Esophagus muscularis mucosa (tissue), 4 donors: ENCODE results near the gene VWC2. TPM values are rescaled to one million over a fixed set of nuclear protein-coding genes. Genes with fewer than 3 reads are reported as not detected.

Experiments used
- DNase-seq: peaks from one replicate; pipeline ENCODE4 v3.0.0-alpha.2; 2017; ENCODE audit errors: extremely low spot score
- H3K27ac ChIP-seq, 4 donors: fragments of 200-600 bp; sonication (generic); replicated peaks in 1 of 4; 1 replicate in 3 of 4; 2 replicates in 1 of 4; pipeline ENCODE4 v1.5.1; 2016 to 2019; ENCODE audit warnings: mild to moderate bottlenecking in 1 of 4
- H3K27me3 ChIP-seq, 4 donors: fragments of 200-600 bp; sonication (generic); one replicate each; pipeline versions ENCODE4 v1.5.1 to v1.6.0; 2016 to 2019
- H3K36me3 ChIP-seq, 4 donors: fragments of 200-600 bp; sonication (generic); one replicate each; pipeline ENCODE4 v1.5.1; 2016 to 2019
- H3K4me1 ChIP-seq, 4 donors: fragments of 200-600 bp; sonication (generic); one replicate each; pipeline ENCODE4 v1.5.1; 2016 to 2019
- H3K4me3 ChIP-seq, 4 donors: fragments of 200-600 bp; sonication (generic); 1 replicate in 2 of 4; 2 replicates in 2 of 4; pipeline ENCODE4 v1.5.1; 2016 to 2019; ENCODE audit warnings: mild to moderate bottlenecking in 4 of 4, moderate library complexity in 1 of 4
- H3K9me3 ChIP-seq, 4 donors: fragments of 200-600 bp; sonication (generic); 1 replicate in 3 of 4; 2 replicates in 1 of 4; pipeline ENCODE4 v1.5.1; 2016 to 2019
- CTCF ChIP-seq, 3 experiments: fragments of 200-600 bp in 2 of 3; fragments of 450-650 bp in 1 of 3; sonication (generic) in 2 of 3; IDR thresholded peaks; one replicate each; pipeline ENCODE4 v1.5.1; 2017 to 2019; ENCODE audit warnings: antibody characterized with exemption in 3 of 3, mild to moderate bottlenecking in 2 of 3, moderate library complexity in 1 of 3
- EP300 ChIP-seq: sonication (generic); formaldehyde crosslinking; IDR thresholded peaks from one replicate; pipeline ENCODE4 v1.6.1; 2017; ENCODE audit warnings: antibody characterized with exemption
- POLR2A ChIP-seq: fragments of 450-650 bp; IDR thresholded peaks from one replicate; pipeline ENCODE4 v1.6.1; 2017; ENCODE audit warnings: antibody characterized with exemption, moderate library complexity, mild to moderate bottlenecking, low read depth
- POLR2AphosphoS5 ChIP-seq, 2 donors: sonication (generic); formaldehyde crosslinking; IDR thresholded peaks; one replicate each; pipeline ENCODE4 v1.6.1; 2017; ENCODE audit warnings: antibody characterized with exemption in 2 of 2
- WGBS: methylation state at CpG from one replicate; pipeline ENCODE4 v1.1.5; 2018; 5-methylcytosine and 5-hydroxymethylcytosine counted together
- intact Hi-C: fragments of 100-400 bp; cut with DNase I; formaldehyde crosslinking; loops from one replicate; pipeline ENCODE4 v1.15.1; 2023
- total RNA-seq, 4 donors: library from RNA; depleted of rRNA; stranded (reverse); fragments of >200 nt; gene quantifications; one replicate each; pipeline versions ENCODE4 v1.1.0 to v1.2.1, GENCODE V29; 2016

Gene VWC2
- total RNA-seq, 4 donors from 2014 or later = under 0.01 to 0.17 (median 0.06) TPM; not detected in 1

- H3K4me1 ChIP-seq = peaks cover 9 to 25% (median 10%) of the 10 kb centered on the region in 4 donors
- H3K36me3 ChIP-seq = no peaks in the 10 kb centered on the region
- no peaks in the 10 kb centered on the region for H3K9me3 ChIP-seq
- no peak overlapping the region for H3K27ac ChIP-seq
- intact Hi-C loops = no loop called here
- 84% methylated on average over 1 of the region's 1 CpG for WGBS
- no peak for TF ChIP-seq POLR2A
- TF ChIP-seq CTCF (IDR thresholded peaks at IDR 0.05) = no peak
- TF ChIP-seq EP300 = no peak
- TF ChIP-seq POLR2AphosphoS5 (IDR thresholded peaks at IDR 0.05) = no peak
- peaks cover 0 to 20% (median 2%) of the 10 kb centered on the region in 4 donors for H3K27me3 ChIP-seq
- DNase-seq = no peak
- H3K4me3 ChIP-seq = no peak overlapping the region
These were observed 7.5 kb downstream of the VWC2 start for GRCh38 chr7:49780953-49781352.

DNA sequence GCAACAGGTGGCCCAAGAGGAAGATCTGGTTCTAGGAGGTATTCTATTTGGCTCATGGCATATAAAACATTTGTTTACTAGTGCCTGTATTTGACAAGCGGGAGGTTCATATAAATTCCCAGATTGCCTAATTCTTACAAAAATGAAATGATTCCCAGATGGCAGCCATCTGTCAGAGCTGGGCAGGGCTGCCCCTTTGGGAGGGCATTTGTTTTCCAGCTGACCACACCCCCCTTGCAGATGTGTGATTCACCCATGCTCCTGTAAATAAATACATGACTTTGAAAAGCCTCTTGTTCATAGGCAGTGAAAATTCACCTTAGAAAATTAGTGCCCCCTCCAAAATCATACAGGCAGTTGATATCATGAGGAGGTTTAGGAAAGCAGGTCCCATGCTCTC is 8.6 kb downstream of the VWC2 start:
- Histone ChIP-seq H3K9me3 (no peaks in the 10 kb centered on the region), H3K4me1 (peaks cover 6 to 25% (median 9%) of the 10 kb centered on the region in 4 donors), H3K36me3 (no peaks in the 10 kb centered on the region), H3K27me3 (peaks cover 0 to 10% (median 0%) of the 10 kb centered on the region in 4 donors), H3K4me3 (no peak overlapping the region), H3K27ac (no peak overlapping the region)
- DNase-seq = no peak
- intact Hi-C loops = no loop called here
- TF ChIP-seq CTCF (IDR thresholded peaks at IDR 0.05) (no peak), POLR2A (no peak), EP300 (no peak), POLR2AphosphoS5 (IDR thresholded peaks at IDR 0.05) (no peak)
- WGBS = 78% methylated on average over 1 of the region's 1 CpG

GRCh38 chr7:49783446-49783845 is 10.0 kb downstream of the VWC2 start:
- H3K4me1 ChIP-seq = peaks cover 6 to 22% (median 9%) of the 10 kb centered on the region in 4 donors
- H3K36me3 ChIP-seq = no peaks in the 10 kb centered on the region
- TF ChIP-seq POLR2A = no peak
- TF ChIP-seq CTCF (IDR thresholded peaks at IDR 0.05) = no peak
- WGBS = 60% methylated on average over 7 of the region's 7 CpGs
- no peak overlapping the region for H3K4me3 ChIP-seq
- intact Hi-C loops = no loop called here
- no peak overlapping the region for H3K27ac ChIP-seq
- H3K27me3 ChIP-seq = peaks cover 0 to 5% (median 0%) of the 10 kb centered on the region in 4 donors
- no peak for DNase-seq
- no peaks in the 10 kb centered on the region for H3K9me3 ChIP-seq

DNA sequence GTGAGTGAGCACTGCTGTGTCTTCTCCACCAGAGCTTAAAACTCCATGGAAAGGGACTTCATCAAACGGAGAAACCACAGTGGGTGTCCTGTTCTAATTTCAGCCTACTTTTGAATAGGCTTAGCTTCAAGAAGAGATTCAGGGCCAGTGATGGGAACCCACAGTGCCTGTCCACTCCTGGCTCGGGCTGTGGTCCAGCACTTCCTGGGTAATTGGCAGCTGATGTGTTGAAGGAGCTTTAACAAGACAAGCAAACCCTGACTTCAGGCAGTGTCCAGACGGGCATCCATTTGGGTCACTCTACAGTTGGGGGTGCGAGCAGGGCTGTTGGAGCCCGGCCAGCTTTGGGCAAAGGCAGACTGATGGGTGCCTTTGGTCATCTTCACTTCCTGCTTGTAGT is 14.5 kb downstream of the VWC2 start:
- Histone ChIP-seq H3K27ac (no peak overlapping the region), H3K9me3 (no peaks in the 10 kb centered on the region), H3K4me1 (peaks cover 6 to 13% (median 9%) of the 10 kb centered on the region in 4 donors), H3K36me3 (no peaks in the 10 kb centered on the region), H3K4me3 (no peak overlapping the region), H3K27me3 (peaks cover 0 to 14% (median 0%) of the 10 kb centered on the region in 4 donors)
- no peak for TF ChIP-seq CTCF (IDR thresholded peaks at IDR 0.05)
- TF ChIP-seq POLR2A = no peak
- TF ChIP-seq POLR2AphosphoS5 (IDR thresholded peaks at IDR 0.05) = no peak
- no peak for TF ChIP-seq EP300
- intact Hi-C loops = no loop called here
- peak; percentile 47 for DNase-seq
- WGBS = 86% methylated on average over 5 of the region's 5 CpGs

DNA sequence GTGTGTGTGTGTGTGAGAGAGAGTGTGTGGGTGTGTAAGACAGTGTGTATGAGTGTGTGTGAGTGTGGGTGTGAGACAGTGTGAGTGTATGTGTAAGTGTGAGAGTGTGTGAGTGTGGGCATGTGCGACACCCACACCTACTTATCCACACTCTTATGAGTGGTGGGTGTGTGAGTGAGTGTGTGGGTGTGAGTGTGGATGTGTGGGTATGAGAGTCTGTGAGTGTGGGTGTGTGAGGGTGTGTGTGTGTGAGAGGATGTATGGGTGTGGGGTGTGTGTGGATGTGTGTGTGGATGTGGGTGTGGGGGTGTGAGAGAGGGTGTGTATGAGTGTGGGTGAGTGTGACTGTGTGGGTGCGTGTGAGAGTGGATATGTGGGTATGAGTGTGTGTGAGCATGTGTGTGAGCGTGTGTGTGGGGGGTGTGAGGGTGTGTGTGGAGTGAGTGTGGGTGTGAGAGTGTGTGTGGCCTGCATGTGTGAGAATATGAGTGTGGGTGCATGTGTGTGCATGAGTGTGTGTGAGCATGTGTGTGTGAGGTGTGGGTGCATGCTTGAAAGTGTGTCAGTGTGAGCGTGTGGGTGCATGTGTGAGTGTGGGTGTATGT is 15.1 kb downstream of the VWC2 start:
- peaks cover 4 to 9% (median 4%) of the 10 kb centered on the region in 4 donors for H3K4me1 ChIP-seq
- DNase-seq = peak; percentile 57
- TF ChIP-seq EP300 (no peak), CTCF (IDR thresholded peaks at IDR 0.05) (no peak), POLR2A (no peak), POLR2AphosphoS5 (IDR thresholded peaks at IDR 0.05) (no peak)
- WGBS = 89% methylated on average over 4 of the region's 4 CpGs
- H3K27me3 ChIP-seq = peaks cover 0 to 14% (median 0%) of the 10 kb centered on the region in 4 donors
- no peak overlapping the region for H3K4me3 ChIP-seq
- intact Hi-C loops = no loop called here
- H3K9me3 ChIP-seq = no peaks in the 10 kb centered on the region
- no peaks in the 10 kb centered on the region for H3K36me3 ChIP-seq
- no peak overlapping the region for H3K27ac ChIP-seq
